ENCODE data around the gene MAN2A2.

Gene MAN2A2

DNA sequence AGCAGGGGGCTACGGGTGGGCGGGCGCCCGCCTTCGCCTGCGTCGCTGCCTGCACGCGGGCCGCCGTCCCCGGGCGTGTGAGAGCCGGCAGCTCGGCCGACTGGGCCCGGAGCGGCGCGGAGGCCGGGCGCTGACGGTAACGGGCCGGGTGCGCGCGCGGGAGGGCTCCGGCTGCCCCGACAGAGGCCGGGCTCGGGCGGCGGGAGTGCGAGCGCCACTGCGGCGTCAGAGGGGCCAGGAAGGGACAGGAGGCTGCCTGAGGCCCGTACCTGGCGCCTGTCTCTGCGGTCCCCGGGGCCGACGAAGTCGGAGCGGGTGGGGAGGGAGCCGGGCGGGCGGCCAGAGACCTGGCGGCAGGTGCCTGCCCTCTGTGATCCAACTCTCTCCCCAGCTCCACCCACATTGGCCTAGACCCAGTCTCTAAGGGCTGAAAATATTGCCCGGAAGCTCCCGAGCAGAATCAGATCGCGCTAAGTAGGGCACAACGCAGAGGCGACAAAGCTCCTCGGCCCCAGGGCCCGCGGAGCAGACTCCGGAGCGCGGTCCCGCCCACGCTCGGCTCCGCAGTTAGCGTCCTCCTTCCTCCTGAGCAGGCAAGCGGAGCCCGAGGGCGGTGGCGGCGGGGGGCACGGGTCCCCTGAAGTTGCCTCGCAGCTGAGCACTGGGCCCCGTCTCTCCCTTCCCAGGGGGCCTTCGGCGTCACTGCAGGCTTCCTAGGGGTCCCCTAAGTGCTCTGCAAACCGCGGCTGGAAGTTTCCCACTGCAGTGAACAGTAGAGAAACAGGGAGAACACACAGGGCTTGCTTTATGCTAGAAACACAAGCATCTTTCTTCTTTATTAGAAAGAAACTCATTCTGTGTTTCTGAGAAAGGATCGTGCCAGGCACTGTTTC, at the start of gene MAN2A2:
MAN2A2 (plus strand) TSS at position 463 of the 893 bp plus-strand sequence. CDS start 906 bp downstream, outside the sequence.
- in situ Hi-C loops (cut with MboI; ENCODE audit: low sequenced_read_pairs), result no loop called here

DNA sequence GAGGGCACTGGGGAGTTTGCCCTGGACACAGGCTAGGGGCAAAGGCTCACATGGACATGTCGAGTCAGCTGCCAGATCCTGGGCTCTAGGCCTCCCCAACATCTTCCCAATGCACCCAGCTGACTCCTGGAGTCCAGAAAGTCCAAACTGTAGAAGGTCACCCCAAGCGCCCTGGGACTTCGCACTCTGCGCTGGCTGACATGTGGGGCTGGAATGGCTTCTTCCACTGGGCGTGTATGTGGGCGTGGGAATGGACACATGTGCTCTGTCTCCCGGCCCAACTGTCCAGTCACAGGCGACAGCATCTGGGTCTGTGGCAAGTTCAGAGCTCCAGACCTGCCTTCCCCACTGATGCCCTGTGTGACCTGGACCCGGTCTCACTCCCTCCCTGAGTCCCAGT, 48.0 kb upstream of the MAN2A2 start:
- in situ Hi-C loops (cut with MboI; ENCODE audit: low sequenced_read_pairs), result no loop called here

DNA sequence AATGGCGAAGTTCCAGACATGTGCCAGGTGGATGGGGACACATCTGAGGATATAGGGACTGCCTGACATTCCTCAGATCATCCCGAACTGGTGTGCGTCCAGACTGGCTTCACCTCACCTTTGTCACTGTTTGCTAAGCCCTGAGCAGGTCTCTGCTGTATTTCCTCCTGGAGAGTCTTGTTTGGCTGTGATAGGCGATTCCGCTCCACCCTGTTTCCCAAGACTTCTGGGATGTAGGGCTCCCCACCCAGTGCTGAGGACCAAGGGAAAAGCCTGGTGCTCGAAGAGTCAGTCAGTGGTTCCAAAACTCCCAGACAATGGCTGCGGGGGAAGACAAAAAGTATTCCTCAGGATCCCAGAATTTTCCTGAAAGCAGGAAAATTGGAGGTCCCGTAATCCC, 45.8 kb upstream of the MAN2A2 start:
- in situ Hi-C loops (cut with MboI; ENCODE audit: low sequenced_read_pairs), result no loop called here

DNA sequence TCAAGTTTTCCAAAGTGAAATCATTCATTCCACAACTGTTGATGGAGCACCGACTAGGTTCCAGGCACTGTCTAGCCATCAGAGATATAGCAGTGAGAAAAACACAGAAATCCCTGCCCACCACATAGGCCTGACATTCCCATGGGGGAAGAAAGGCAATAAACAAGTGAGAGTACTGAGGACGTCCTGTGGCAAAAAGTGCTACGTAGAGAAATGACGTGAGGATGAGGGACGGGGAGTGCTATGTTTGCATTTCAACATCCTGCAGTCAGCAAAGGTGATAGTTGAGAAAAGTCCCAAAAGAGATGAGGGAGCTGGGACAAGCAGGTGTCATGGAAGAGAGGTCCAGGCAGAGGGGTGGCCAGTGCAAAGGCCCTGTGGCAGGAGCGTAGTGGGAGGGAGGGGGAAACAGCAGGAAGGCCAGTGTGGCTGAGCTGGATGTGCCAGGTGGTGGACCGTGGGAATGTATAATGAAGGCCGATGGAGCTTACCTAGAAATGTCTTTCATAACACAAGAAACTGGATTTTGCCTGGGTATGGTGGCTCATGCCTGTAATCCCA, 45.1 kb upstream of the MAN2A2 start:
- in situ Hi-C loops (cut with MboI; ENCODE audit: low sequenced_read_pairs), result no loop called here

DNA sequence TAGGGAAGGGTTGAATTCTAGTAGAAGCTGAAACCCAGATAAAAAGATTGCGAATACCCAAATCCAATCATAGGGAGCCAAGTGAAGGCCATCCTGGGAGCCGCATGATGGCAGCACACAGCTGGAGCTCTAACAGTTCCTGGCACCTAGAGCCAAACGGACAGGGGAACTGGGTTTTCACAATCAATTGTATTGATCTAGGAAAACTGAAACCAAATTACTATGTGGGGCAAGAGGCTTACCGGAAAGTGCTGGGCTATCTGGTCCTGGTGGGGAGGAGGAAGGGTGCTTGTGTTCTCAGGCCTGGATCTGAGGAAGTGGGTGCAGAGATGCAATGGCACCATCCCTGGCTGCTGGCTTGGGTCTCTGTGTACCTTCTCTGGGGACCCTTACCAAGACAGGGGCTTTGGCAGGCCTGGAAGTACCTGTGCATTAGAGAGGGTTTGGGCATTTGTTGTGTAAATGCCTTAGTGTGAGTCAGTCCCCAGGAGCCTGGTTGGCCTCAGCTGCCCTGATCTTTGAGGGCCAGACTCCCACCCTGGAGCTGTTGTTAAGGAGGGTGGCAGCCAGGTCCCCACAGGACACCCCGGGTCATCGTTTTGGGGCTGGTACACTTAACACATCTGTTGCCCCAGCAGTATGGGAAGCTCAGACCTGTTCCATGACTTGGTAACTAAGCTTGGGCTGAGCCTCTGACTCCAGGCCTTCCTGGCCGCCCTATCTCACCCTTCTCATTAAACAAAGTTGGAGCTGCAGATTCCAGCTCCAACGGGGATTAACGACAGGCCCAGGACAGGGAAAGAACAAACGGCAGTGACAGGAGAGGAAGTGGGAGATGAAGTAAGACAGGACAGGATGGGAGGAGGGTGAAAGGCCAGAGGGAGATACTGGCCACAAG, 43.6 kb upstream of the MAN2A2 start:
- in situ Hi-C loops (cut with MboI; ENCODE audit: low sequenced_read_pairs), result no loop called here

DNA sequence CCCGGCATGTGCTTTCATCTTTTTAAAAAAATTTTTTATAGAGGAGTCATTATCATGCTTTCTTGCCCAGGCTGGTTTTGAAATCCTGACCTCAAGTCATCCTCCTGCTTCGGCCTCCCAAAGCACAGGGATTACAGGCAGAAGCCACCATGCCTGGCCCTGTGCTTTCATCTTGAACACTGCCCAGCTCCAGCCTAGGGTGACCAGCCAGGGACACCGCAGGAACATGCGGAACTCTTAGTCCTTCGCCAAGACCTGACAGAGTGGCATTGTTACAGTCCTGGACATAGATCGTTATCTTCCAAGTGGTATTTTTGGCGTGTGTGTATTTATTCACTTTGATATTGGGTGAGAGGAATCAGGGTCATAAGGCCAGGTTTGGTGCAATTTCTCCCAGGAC, 42.7 kb upstream of the MAN2A2 start:
- in situ Hi-C loops (cut with MboI; ENCODE audit: low sequenced_read_pairs), result no loop called here

DNA sequence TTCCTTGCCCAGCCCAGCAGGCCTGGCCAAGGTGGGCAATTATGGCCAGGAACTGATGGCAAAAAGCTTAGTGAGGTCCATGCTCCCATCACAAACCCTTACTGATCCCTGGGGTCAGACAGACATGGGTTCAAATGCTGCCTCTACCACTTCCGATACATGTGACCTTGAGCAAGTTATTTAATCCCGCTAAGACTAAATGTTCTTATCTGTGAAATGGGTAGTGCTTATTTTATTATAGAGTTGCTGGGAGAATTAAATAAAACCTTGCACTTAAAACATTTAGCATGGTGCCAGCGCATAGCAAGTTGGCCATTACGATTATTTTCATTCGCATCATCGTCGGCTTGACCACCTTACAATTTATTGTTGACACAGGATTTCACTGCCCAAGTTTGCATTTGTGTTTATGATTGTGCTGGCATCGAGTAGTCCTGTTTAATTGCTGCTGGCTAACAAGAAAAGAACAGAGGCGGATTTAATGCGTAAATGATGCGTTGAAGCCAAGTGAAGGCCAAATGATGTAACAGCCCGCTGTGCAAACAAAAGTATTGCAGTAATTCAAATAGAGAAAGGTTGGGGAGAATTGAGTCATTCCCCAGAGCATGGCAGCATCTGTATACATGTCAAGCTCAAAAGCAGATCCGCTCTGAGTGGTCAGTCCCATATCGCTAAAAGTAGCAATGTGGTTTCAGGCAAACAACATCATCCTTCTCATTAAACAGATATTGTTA, 42.0 kb upstream of the MAN2A2 start:
- in situ Hi-C loops (cut with MboI; ENCODE audit: low sequenced_read_pairs), result no loop called here

DNA sequence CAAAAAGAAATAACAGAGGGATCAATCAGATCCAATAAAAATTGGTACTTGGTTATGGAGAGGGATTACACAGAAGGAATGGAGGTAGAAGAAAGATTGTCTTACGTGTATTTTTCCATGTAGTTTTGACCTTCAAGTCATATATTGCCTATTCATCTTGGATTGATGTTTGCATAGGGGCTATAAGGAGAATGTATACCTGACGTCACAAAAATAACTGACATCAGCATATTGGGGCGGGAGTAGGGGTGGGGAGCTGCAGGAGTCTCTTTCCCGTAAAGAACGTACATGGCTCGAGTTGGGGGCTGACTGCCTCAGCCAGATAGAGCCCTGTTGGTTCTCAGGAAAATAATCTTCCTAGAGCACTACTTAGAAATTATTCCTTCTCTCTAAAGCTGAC, 40.6 kb upstream of the MAN2A2 start:
- in situ Hi-C loops (cut with MboI; ENCODE audit: low sequenced_read_pairs), result no loop called here

DNA sequence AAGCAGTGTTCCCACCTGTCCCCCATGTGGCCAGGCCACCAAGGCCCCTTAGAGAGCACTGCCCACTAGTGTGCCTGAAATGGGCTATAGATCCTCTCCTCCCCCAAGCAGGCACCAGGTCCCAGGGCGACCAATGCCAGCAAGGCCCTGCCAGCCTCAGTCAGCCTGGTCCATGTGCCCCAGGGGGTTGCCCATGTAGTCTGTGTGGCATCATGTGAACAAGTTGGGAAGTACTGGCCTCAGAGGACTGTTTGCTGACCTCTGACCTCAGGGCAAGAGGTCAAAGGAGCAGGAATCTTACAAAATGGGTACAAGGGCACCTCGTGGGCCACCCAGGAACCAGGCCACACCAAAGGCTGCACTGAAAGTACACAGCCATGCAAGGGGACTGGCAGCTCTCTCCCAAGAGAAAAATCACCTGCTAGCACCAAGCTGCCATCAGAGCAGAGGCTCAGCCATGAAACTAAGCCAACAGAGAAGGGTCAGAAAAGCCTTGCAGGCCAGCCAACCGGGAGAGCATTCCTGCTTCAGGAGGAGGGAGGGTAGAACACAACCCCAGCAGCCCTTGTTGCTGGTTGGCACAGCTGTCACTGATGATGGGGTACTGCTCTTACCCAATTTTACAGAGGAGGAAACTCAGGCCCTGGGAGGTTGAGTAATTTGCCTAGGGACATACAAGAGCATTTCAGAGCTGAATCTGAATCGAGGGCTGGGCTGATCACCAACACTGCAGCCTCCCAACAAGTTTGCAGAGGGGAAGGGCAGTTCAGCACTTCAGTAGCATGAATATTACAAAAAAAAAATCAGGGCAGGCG, 39.9 kb upstream of the MAN2A2 start:
- in situ Hi-C loops (cut with MboI; ENCODE audit: low sequenced_read_pairs), result no loop called here

DNA sequence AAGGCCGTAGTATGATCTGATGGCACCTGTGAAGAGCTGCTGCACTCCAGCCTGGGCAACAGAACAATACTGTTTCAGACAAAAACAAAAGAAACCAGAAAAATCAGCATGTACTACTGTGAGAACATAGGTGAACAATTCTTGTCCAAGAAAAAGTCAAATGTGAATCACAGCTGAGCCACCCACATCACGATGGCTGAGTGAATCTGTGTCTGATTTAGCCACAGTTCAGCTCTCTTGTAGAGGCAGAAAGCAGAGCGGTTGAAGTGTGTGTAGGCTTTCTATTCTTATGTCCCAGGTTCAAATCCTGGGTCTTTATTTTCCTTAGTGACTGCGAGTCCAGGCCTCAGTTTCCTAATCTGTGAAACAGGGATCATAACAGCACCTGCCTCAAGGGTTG, 39.1 kb upstream of the MAN2A2 start:
- in situ Hi-C loops (cut with MboI; ENCODE audit: low sequenced_read_pairs), result no loop called here

DNA sequence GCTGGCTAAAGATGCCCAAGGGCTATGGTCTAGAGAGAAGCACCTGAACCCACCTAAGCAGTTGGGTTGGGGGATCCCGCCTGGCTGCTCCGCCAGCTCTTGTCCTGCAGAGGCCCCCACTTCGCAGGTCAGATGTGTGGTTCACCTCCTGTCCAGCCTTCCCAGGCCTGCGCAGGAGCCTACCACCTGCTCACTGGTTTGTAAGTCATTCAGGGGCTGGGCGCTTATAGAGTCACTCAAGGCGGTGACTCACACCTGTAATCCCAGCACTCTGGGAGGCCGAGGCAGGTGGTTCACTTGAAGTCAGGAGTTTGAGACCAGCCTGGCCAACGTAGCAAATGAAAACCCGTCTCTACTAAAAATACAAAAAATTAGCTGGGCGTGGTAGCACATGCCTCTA, 38.6 kb upstream of the MAN2A2 start:
- in situ Hi-C loops (cut with MboI; ENCODE audit: low sequenced_read_pairs), result no loop called here

DNA sequence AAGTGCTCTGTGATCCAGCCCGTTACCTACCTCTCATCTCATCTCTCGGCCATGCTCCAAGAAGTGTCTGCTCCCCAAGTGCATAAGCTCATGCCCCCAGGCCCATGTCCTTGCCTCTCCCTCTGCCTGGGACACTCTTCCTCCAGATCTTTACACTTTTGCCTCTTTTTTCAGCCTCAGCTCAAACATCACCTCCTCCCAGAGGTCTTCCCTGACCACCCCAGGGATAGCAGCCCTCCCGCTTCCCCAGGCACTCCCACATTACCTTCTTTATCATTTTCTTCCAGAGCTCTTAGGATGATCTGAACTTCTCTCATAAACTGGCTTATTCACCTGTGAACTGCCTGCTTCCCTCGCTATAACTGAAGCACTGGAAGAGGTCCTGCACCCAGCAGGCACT, 37.4 kb upstream of the MAN2A2 start:
- in situ Hi-C loops (cut with MboI; ENCODE audit: low sequenced_read_pairs), result no loop called here

DNA sequence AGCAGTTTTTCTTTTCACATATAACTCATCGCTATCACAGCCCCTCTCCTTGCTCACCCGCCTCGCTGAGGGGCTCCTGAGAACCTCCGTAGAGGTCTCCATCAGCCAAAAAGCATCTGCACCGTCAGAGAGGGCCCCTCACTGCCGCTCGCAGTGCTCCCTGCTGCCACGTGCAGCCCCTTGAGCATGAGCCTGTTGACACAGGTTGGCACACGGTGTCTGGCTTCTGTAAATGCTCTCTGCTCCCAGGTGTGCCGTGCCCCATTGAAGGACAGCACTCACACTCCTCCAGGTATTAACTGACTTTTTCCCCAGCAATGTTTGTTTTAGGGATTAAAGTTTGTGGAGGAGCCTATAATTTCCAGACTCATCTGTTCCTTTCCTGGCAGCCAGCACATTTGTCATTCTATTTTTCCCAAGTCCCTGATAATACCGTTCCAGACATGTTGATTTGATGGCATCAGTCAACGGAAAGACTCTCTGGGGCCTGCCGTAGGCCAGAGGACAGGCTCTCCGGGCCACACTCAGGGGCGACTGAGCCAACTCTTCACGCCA, 36.9 kb upstream of the MAN2A2 start:
- in situ Hi-C loops (cut with MboI; ENCODE audit: low sequenced_read_pairs), result no loop called here

DNA sequence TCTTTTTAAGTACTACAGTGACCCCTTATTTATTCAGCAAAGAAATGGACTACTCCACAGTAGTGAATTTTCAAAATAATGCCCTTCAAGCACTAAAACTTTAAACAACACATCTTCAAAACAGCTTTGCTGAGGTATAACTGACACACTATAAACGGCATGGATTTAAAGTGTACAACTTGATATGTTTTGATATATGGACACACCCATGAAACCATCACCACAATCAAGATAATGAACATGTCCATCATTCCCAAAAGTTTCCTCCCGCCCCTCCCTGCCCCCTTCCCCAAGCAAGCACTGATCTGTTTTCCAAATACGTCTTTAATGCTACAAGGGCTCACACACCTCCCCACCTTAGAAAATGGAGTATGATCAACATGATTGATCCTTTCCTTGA, 36.3 kb upstream of the MAN2A2 start:
- in situ Hi-C loops (cut with MboI; ENCODE audit: low sequenced_read_pairs), result no loop called here

DNA sequence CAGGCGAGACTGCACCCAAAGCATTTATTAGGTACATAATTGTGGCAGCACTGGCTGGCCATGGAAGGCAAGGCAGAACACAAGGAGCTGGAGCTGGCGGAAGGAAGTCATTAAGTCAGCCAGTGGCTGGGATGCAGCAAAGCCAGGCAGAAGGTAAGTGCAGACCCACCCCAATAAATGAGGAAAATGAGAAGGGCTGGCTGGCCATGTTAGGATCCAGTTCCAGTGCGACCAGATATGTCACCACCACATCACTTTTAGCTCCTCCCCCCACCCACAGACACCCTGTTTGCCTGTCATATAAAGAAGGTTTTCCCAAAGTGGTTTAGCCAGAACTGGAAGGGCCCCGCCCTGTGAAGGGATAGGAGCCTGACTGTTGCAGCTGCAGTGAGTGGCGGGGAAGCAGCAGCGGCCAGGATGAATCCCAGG, 34.8 kb upstream of the MAN2A2 start, which contains the start of gene FURIN:
FURIN (plus strand) TSS at position 328 of the 429 bp plus-strand sequence. CDS start 7,153 bp downstream, outside the sequence.
- in situ Hi-C loops (cut with MboI; ENCODE audit: low sequenced_read_pairs), result no loop called here

DNA sequence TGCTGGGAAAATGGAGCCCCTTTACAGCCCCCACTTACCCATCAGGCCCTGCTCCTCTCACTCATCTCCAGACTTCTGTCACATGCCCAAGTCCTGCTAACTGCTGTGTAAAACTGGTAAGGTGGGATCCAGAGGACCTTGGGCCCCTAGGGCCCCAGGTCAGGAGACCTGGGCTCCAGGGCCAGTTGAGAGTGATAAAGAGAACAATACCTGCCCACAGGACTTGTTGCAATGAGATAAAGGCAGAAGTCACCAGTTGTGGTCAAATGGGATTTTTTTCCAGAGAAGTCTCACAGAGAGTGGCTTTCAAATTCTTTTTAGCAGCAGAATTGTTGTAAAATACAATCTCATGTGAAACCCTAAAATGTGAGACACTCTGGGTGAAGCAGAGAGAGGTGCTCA, 34.0 kb upstream of the MAN2A2 start:
- in situ Hi-C loops (cut with MboI; ENCODE audit: low sequenced_read_pairs), result no loop called here

DNA sequence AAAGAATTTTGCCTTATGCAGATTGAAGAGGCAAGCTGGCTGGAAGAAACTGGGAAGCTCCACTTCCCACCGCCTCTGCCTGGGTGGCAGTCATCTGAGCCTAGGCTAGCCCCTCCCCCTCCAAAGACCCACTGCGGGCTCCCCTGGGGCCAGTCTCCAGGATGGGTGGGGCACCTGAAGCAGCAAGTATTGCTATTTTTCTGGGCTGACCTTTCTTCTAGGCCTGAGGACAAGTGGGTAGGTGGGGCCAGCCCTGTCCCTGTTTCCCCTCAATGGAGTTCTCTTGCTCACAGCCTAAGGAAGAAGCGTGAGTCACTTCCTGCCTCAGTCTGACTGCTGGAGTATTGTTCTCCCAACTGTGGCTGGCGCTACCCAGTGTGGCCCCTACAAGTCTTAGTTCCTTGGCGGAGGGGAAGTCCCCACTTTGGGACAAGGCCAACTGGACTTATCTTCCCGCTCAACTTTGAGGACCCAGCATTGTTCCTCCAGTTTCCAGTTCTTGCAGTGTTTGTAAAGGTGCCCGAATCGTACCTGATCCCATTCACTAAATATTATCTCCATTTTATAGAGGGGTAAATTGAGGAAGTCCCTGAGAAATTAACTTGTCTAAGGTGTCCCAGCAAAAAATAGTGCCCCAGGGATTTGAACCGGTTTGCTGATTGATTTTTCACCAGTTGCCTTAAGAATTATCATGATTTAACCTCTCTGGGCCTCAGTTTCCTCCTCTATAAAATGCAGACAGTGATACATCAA, 33.3 kb upstream of the MAN2A2 start:
- in situ Hi-C loops (cut with MboI; ENCODE audit: low sequenced_read_pairs), result no loop called here

DNA sequence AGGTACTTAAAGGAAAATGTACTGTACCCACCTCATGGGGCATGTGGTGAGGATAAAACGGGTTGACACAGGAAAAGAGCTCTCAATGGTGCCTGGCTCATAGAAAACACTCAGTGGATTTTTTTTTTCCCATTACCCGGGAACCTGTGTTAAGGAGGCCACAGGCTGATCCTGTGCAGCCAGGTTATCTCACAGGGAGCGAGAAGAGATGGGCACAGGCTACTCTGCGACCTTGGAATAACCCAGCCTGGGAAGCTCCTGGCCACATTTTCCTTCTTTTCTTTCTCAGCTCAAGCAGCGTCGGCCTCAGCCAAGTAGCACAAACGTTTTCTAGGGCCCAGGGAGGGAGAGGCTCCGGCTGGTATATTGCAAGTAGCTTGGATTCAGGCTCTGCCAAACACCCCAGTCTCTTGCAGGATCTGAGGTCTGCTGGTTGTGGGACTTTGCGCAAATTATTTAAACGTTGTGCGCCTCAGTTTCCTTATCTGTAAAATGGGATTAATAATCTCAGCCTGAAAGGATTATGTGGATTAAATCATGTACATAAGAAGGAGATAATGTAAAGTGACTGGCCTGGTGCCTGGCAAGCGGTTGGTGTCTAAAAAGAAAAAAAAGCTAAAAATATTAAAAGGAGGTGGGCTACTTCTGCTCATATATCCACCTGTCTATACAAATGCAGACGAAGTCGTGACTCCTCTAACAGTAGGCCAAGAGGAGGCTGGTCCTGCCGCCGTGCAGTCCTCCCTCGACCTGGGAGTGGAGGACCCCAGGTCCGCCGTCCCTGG, 32.6 kb upstream of the MAN2A2 start:
- in situ Hi-C loops (cut with MboI; ENCODE audit: low sequenced_read_pairs), result no loop called here
